ENCODE results near the gene PHLDB3. TPM values are rescaled to one million over a fixed set of nuclear protein-coding genes. Genes with fewer than 3 reads are reported as not detected.
A peak's percentile ranks its signal among the peaks of the same experiment; 100 is the strongest.

The PHLDB3 gene
- total RNA-seq, 1 donor from 2014 or later, result 13.4 TPM

DNA sequence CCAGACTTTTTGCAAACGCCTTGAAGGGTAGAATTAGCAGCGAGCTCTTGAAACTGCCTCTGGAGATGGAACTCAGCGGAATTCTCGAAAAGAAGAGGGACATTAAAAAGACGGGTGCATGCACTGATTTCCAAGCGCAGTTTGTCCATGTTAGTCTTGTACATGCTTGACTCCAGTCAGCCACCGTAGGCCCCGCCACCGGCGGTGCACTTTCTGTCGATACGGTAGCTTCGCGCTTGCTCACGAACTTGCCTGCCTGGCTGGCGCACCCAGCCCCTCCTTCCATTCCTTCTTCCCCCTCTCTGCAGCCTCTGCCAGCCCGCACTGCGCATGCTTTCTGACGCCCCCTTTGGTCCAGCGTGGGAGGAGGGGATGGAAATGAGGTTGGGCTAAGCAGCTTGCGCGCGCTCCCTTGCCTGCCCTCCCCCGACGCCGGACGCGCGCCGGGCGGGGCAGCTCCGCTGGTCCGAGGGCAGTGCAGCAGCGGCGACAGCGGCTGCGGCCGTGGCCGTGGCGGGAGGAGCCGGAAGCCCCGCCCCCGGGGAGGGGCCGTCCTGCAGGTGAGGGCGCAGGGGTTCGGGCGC is 28.5 kb upstream of the PHLDB3 start, which contains the start of gene ZNF575:
Gene ZNF575 (plus strand): TSS at position 227 of the 584 bp plus-strand sequence. CDS start 1,235 bp downstream, outside the sequence.
- no peaks in the 10 kb centered on the region for H3K79me2 ChIP-seq (ENCODE audit: insufficient read depth, low read length)
- FAIRE-seq, result no peak
- peak; percentile 94 for DNase-seq (ENCODE audit: low read depth)
- H2AFZ ChIP-seq (ENCODE audit: low read depth, low read length), result peak within 1 kb of the TSS; percentile 86
- H4K20me1 ChIP-seq (ENCODE audit: insufficient read depth, low read length), result no peaks in the 10 kb centered on the region
- H3K27ac Mint-ChIP-seq (ENCODE audit: unreplicated experiment), result peak within 1 kb of the TSS; percentile 94
- no peak for TF ChIP-seq EZH2 (IDR thresholded peaks at IDR 0.05; ENCODE audit: insufficient read depth, low read length)
- TF ChIP-seq, protein P1, sequence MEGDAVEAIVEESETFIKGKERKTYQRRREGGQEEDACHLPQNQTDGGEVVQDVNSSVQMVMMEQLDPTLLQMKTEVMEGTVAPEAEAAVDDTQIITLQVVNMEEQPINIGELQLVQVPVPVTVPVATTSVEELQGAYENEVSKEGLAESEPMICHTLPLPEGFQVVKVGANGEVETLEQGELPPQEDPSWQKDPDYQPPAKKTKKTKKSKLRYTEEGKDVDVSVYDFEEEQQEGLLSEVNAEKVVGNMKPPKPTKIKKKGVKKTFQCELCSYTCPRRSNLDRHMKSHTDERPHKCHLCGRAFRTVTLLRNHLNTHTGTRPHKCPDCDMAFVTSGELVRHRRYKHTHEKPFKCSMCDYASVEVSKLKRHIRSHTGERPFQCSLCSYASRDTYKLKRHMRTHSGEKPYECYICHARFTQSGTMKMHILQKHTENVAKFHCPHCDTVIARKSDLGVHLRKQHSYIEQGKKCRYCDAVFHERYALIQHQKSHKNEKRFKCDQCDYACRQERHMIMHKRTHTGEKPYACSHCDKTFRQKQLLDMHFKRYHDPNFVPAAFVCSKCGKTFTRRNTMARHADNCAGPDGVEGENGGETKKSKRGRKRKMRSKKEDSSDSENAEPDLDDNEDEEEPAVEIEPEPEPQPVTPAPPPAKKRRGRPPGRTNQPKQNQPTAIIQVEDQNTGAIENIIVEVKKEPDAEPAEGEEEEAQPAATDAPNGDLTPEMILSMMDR (IDR thresholded peaks at IDR 0.05; ENCODE audit: insufficient read depth, low read depth, low read length), result no peak
- peak within 1 kb of the TSS; percentile 72 for H3K4me3 ChIP-seq (ENCODE audit: insufficient read depth, low read depth, low read length)
- no peaks in the 10 kb centered on the region for H3K27me3 Mint-ChIP-seq (ENCODE audit: low read depth, unreplicated experiment)
- no peaks in the 10 kb centered on the region for H3K27me3 ChIP-seq (ENCODE audit: insufficient read depth, low read length)
- no peaks in the 10 kb centered on the region for H3K9me3 ChIP-seq (ENCODE audit: insufficient read depth, low read depth, low read length)
- peak within 1 kb of the TSS; percentile 69 for H3K27ac ChIP-seq (ENCODE audit: low read depth, low read length)
- H3K4me1 ChIP-seq (ENCODE audit: insufficient read depth, low read length), result peaks cover 19% of the 10 kb centered on the region
- no peaks in the 10 kb centered on the region for H3K36me3 ChIP-seq (ENCODE audit: insufficient read depth, low read length)
- peak within 1 kb of the TSS; percentile 89 for H3K4me2 ChIP-seq (ENCODE audit: low read length)
- peak within 1 kb of the TSS; percentile 92 for H3K4me3 Mint-ChIP-seq (ENCODE audit: unreplicated experiment)
- no peaks in the 10 kb centered on the region for H3K9me3 Mint-ChIP-seq (ENCODE audit: unreplicated experiment)
- H3K9ac ChIP-seq (ENCODE audit: low read length), result peak within 1 kb of the TSS; percentile 61
- H3K36me3 Mint-ChIP-seq (ENCODE audit: low read depth, unreplicated experiment), result peaks cover 2% of the 10 kb centered on the region
- H3K4me1 Mint-ChIP-seq (ENCODE audit: low read depth, unreplicated experiment), result peaks cover 8% of the 10 kb centered on the region

DNA sequence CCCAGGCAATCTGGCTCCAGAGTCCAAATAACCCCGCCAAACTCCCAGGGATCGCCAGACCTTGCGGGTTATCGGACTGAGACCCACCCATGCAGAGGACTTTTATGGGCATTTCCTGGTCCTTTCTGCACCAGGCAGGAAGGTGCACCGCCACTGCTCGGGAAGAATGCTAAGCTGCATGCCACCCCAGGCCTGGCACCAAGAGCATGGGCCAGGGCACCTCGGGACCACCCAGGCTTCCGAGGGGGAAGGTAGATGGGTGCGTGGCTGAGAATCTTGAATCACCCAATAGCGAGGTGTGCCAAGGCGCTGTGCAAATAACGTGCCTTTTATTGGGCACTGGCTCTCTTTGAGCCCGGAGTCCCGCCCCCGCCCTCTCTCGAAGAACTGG is 28.0 kb upstream of the PHLDB3 start:
- H3K9me3 ChIP-seq (ENCODE audit: insufficient read depth, low read depth, low read length), result no peaks in the 10 kb centered on the region
- H3K36me3 Mint-ChIP-seq (ENCODE audit: low read depth, unreplicated experiment), result peaks cover 2% of the 10 kb centered on the region
- no peaks in the 10 kb centered on the region for H4K20me1 ChIP-seq (ENCODE audit: insufficient read depth, low read length)
- DNase-seq (ENCODE audit: low read depth) (no peak), FAIRE-seq (no peak)
- H3K9me3 Mint-ChIP-seq (ENCODE audit: unreplicated experiment), result no peaks in the 10 kb centered on the region
- peak overlapping the region; percentile 41 for H3K27ac Mint-ChIP-seq (ENCODE audit: unreplicated experiment)
- H2AFZ ChIP-seq (ENCODE audit: low read depth, low read length), result peak overlapping the region; percentile 86
- TF ChIP-seq EZH2 (IDR thresholded peaks at IDR 0.05; ENCODE audit: insufficient read depth, low read length), result no peak
- no peaks in the 10 kb centered on the region for H3K36me3 ChIP-seq (ENCODE audit: insufficient read depth, low read length)
- peak overlapping the region; percentile 36 for H3K27ac ChIP-seq (ENCODE audit: low read depth, low read length)
- peaks cover 19% of the 10 kb centered on the region for H3K4me1 ChIP-seq (ENCODE audit: insufficient read depth, low read length)
- H3K4me3 Mint-ChIP-seq (ENCODE audit: unreplicated experiment), result peak overlapping the region; percentile 81
- no peaks in the 10 kb centered on the region for H3K79me2 ChIP-seq (ENCODE audit: insufficient read depth, low read length)
- no peaks in the 10 kb centered on the region for H3K27me3 ChIP-seq (ENCODE audit: insufficient read depth, low read length)
- H3K9ac ChIP-seq (ENCODE audit: low read length), result peak overlapping the region; percentile 61
- peak overlapping the region; percentile 89 for H3K4me2 ChIP-seq (ENCODE audit: low read length)
- no peaks in the 10 kb centered on the region for H3K27me3 Mint-ChIP-seq (ENCODE audit: low read depth, unreplicated experiment)
- peak overlapping the region; percentile 72 for H3K4me3 ChIP-seq (ENCODE audit: insufficient read depth, low read depth, low read length)
- peaks cover 8% of the 10 kb centered on the region for H3K4me1 Mint-ChIP-seq (ENCODE audit: low read depth, unreplicated experiment)

DNA sequence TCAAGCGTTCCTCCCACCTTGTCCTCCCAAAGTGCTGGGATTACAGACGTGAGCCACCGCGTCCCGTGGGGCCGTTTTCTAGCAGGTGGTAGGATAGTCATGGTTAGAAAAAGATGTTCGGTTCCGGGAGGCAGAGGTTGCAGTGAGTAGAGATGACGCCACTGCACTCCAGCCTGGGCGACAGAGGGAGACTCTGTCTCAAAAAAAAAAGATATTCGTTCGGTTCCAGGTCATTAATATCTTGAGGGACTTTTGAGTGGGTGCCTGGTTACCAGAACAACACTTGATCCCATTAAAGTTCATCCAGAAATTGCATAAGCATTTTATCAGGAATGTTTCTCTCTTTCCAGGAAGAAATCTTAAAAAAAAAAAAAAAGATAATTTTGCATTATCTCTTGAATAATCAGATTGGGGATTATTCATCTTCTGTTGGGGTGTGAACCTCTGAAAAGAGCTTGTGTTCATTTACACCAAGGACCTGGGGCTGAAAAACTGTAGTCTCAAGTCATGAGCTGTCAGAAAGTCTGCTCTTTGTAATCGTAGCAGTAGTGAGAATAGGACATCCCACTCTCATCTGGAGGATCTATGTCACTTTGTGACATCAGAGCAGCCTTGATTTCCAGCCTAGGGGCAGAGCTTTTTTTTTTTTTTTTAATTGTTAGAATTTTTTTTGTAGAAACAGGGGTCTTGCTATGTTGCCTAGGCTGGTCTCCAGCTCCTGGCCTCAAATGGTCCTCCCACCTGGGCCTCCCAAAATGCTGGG is 23.5 kb upstream of the PHLDB3 start:
- H3K36me3 Mint-ChIP-seq (ENCODE audit: low read depth, unreplicated experiment), result no peaks in the 10 kb centered on the region
- no peaks in the 10 kb centered on the region for H3K9me3 Mint-ChIP-seq (ENCODE audit: unreplicated experiment)
- H3K4me3 ChIP-seq (ENCODE audit: insufficient read depth, low read depth, low read length), result no peak overlapping the region
- no peaks in the 10 kb centered on the region for H3K36me3 ChIP-seq (ENCODE audit: insufficient read depth, low read length)
- H4K20me1 ChIP-seq (ENCODE audit: insufficient read depth, low read length), result peaks cover 13% of the 10 kb centered on the region
- no peak overlapping the region for H2AFZ ChIP-seq (ENCODE audit: low read depth, low read length)
- H3K4me2 ChIP-seq (ENCODE audit: low read length), result peak overlapping the region; percentile 99
- H3K4me3 Mint-ChIP-seq (ENCODE audit: unreplicated experiment), result no peak overlapping the region
- TF ChIP-seq, protein P1 (IDR thresholded peaks at IDR 0.05; ENCODE audit: insufficient read depth, low read depth, low read length), result no peak
- TF ChIP-seq EZH2 (IDR thresholded peaks at IDR 0.05; ENCODE audit: insufficient read depth, low read length), result no peak
- H3K27ac ChIP-seq (ENCODE audit: low read depth, low read length), result no peak overlapping the region
- DNase-seq (ENCODE audit: low read depth) (no peak), FAIRE-seq (no peak)
- no peaks in the 10 kb centered on the region for H3K27me3 Mint-ChIP-seq (ENCODE audit: low read depth, unreplicated experiment)
- no peaks in the 10 kb centered on the region for H3K27me3 ChIP-seq (ENCODE audit: insufficient read depth, low read length)
- no peak overlapping the region for H3K9ac ChIP-seq (ENCODE audit: low read length)
- peaks cover 31% of the 10 kb centered on the region for H3K79me2 ChIP-seq (ENCODE audit: insufficient read depth, low read length)
- H3K9me3 ChIP-seq (ENCODE audit: insufficient read depth, low read depth, low read length), result no peaks in the 10 kb centered on the region
- no peak overlapping the region for H3K27ac Mint-ChIP-seq (ENCODE audit: unreplicated experiment)
- peaks cover 25% of the 10 kb centered on the region for H3K4me1 ChIP-seq (ENCODE audit: insufficient read depth, low read length)
- H3K4me1 Mint-ChIP-seq (ENCODE audit: low read depth, unreplicated experiment), result peaks cover 17% of the 10 kb centered on the region

Data from astrocyte (in vitro differentiated cells and primary cell).